ENCODE results near the gene MIER1. TPM values are rescaled to one million over a fixed set of nuclear protein-coding genes. Genes with fewer than 3 reads are reported as not detected.

The MIER1 gene
- total and polyA plus RNA-seq, 9 of the 15 experiments (the other 6 are each of a cell fraction or from before 2014, with no cell fraction given) = 13.9 to 34.8 (median 21.5) TPM

DNA sequence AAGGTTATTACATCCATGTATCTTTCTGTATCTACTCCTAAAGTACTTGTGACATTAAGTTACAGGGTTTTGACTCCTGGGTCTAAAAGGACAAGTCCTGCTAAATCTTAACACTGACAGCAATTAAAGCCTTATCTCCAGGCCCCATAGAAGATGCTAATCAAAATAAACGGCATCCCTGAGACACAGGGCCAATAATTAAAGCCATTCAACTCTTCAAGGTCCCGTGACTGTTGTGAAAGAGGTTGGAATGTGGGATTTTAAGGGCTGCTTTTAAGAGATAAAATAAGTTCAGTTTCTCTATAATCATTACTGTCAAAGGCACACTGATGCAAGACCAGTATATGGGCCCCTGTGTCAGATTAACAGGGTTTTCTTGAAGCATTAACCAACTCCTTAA lies 8.5 kb upstream of the MIER1 start (continued):
- TF ChIP-seq, protein P1, sequence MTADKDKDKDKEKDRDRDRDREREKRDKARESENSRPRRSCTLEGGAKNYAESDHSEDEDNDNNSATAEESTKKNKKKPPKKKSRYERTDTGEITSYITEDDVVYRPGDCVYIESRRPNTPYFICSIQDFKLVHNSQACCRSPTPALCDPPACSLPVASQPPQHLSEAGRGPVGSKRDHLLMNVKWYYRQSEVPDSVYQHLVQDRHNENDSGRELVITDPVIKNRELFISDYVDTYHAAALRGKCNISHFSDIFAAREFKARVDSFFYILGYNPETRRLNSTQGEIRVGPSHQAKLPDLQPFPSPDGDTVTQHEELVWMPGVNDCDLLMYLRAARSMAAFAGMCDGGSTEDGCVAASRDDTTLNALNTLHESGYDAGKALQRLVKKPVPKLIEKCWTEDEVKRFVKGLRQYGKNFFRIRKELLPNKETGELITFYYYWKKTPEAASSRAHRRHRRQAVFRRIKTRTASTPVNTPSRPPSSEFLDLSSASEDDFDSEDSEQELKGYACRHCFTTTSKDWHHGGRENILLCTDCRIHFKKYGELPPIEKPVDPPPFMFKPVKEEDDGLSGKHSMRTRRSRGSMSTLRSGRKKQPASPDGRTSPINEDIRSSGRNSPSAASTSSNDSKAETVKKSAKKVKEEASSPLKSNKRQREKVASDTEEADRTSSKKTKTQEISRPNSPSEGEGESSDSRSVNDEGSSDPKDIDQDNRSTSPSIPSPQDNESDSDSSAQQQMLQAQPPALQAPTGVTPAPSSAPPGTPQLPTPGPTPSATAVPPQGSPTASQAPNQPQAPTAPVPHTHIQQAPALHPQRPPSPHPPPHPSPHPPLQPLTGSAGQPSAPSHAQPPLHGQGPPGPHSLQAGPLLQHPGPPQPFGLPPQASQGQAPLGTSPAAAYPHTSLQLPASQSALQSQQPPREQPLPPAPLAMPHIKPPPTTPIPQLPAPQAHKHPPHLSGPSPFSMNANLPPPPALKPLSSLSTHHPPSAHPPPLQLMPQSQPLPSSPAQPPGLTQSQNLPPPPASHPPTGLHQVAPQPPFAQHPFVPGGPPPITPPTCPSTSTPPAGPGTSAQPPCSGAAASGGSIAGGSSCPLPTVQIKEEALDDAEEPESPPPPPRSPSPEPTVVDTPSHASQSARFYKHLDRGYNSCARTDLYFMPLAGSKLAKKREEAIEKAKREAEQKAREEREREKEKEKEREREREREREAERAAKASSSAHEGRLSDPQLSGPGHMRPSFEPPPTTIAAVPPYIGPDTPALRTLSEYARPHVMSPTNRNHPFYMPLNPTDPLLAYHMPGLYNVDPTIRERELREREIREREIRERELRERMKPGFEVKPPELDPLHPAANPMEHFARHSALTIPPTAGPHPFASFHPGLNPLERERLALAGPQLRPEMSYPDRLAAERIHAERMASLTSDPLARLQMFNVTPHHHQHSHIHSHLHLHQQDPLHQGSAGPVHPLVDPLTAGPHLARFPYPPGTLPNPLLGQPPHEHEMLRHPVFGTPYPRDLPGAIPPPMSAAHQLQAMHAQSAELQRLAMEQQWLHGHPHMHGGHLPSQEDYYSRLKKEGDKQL (CRISPR knock-in tag; IDR thresholded peaks at IDR 0.05; ENCODE audit: borderline replicate concordance) = no peak
- TF ChIP-seq PCBP2 (IDR thresholded peaks at IDR 0.05; ENCODE audit: low read depth, low read length, poor library complexity, severe bottlenecking) (no peak), GABPA (tag; conservative IDR thresholded peaks at IDR 0.05; ENCODE audit: low read depth) (no peak), E2F6 (IDR thresholded peaks at IDR 0.05; ENCODE audit: borderline replicate concordance in 1 of 2, extremely low read depth in 1 of 2, insufficient read depth in 1 of 2, insufficient read length in 1 of 2, low read depth in 1 of 2, low read length in 1 of 2, poor library complexity in 1 of 2, severe bottlenecking in 1 of 2) (no peak), U2AF2 (optimal IDR thresholded peaks at IDR 0.05; ENCODE audit: low read depth, low read length) (no peak), BRF2 (IDR thresholded peaks at IDR 0.05; ENCODE audit: borderline replicate concordance, insufficient read depth, insufficient read length) (no peak), POLR2A (conservative IDR thresholded peaks at IDR 0.05) (no peak)

Data from K562 (cell line).